ENCODE measurements around the gene DTX2.
"Not testable (repeated sequence)": the region's sequence is repeated elsewhere in the genome, so short reads cannot be mapped to it uniquely, and the experiment has no call there.

DTX2 gene

DNA sequence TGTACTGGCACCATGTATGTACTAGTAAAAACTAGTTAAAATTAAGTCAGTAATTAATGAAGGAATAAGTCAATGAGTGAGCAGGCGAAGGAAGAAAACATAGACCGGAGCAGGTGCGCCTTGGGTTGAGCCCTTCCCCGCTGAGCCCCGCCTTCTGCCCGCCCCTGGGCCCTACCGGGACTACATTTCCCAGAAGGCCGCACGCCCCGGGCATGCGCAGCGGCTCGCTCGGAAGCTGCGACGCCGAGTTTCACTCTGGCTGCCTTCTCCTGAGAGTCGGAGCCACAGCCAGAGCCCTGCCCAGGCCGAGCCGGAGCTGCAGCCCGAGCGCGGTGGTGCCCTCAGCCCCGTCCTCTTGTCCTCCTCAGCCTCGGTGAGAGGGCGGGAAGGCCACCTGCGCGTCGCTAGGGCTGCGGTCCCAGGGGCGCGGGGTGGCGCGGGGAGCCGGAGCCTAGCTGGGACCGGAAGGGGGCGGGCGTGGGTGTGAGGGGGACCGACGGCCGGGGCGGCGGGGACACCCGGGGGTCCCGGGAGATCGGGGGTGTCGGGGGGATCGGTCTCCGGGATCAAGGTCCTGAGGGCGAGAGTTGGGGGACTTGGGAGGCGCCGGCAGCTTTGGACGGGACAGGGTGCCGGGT is at the start of gene DTX2:
DTX2 (plus strand) TSS at position 246 of the 638 bp plus-strand sequence. CDS start 18,801 bp downstream, outside the sequence.
- H3K36me3 ChIP-seq (ENCODE audit: insufficient read depth); H3K4me2 ChIP-seq; H3K9ac ChIP-seq; H2AFZ ChIP-seq (ENCODE audit: low read depth); H3K4me1 ChIP-seq (ENCODE audit: low read depth, poor library complexity, severe bottlenecking); H3K79me2 ChIP-seq (ENCODE audit: insufficient read depth, low read depth); H3K4me3 ChIP-seq (IDR thresholded peaks at IDR 0.05; ENCODE audit: insufficient read depth, low read depth, low read length); H3K27ac ChIP-seq; H3K27me3 ChIP-seq (ENCODE audit: insufficient read depth, low read depth); H4K20me1 ChIP-seq (ENCODE audit: insufficient read depth): not testable (repeated sequence)

DNA sequence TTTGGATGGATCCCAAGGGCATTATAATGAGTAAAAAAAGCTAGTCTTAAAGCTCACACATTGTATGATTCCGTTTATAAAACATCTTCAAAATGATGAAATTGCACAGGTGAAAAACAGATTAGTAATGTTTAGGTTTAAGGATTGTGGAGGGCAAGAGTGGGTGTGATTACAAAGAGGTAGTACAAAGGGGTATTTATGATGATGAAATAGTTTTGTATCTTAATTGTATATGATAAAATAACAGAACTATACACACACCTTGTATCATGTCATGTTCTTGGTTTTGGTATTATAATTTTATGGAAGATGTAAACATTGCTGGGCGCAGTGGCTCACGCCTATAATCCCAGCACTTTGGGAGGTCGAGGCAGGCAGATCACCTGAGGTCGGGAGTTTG is 49.3 kb upstream of the DTX2 start:
- Histone ChIP-seq H3K4me2 (no peak overlapping the region), H3K79me2 (ENCODE audit: insufficient read depth, low read depth) (no peaks in the 10 kb centered on the region), H2AFZ (ENCODE audit: low read depth) (no peak overlapping the region), H3K9ac (no peak overlapping the region), H3K36me3 (ENCODE audit: insufficient read depth) (no peaks in the 10 kb centered on the region), H4K20me1 (ENCODE audit: insufficient read depth) (no peaks in the 10 kb centered on the region), H3K4me1 (ENCODE audit: low read depth, poor library complexity, severe bottlenecking) (no peaks in the 10 kb centered on the region), H3K27me3 (ENCODE audit: insufficient read depth, low read depth) (no peaks in the 10 kb centered on the region), H3K4me3 (IDR thresholded peaks at IDR 0.05; ENCODE audit: insufficient read depth, low read depth, low read length) (no peak overlapping the region), H3K27ac (no peak overlapping the region)
- TF ChIP-seq, protein P1, sequence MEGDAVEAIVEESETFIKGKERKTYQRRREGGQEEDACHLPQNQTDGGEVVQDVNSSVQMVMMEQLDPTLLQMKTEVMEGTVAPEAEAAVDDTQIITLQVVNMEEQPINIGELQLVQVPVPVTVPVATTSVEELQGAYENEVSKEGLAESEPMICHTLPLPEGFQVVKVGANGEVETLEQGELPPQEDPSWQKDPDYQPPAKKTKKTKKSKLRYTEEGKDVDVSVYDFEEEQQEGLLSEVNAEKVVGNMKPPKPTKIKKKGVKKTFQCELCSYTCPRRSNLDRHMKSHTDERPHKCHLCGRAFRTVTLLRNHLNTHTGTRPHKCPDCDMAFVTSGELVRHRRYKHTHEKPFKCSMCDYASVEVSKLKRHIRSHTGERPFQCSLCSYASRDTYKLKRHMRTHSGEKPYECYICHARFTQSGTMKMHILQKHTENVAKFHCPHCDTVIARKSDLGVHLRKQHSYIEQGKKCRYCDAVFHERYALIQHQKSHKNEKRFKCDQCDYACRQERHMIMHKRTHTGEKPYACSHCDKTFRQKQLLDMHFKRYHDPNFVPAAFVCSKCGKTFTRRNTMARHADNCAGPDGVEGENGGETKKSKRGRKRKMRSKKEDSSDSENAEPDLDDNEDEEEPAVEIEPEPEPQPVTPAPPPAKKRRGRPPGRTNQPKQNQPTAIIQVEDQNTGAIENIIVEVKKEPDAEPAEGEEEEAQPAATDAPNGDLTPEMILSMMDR (conservative IDR thresholded peaks at IDR 0.05; ENCODE audit: low read depth, low read length): no peak

DNA sequence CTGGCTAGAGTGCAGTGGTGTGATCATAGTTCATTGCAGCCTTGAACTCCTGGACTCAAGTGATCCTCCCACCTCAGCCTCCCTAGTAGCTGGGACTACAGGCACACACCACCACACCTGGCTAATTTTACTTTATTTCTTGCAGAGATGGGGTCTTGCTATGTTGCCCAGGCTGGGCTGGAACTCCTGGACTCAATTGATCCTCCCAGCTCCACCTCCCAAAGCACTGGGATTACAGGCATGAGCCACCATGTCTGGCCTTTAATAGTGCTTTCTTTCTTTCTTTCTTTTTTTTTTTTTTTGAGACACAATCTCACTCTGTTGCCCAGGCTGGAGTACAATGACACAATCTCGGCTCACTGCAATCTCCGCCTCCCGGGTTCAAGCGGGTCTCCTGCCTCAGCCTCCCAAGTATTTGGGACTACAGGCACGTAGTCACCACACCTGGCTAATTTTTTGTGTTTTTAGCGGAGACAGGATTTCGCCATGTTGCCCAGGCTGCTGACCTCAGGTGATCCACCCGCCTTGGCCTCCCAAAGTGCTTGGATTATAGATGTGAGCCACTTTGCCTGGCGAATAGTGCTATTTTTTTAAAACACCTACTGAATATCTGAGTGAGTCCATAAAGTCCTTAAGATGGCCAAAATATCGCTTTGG is 43.7 kb upstream of the DTX2 start:
- not testable (repeated sequence) for H3K4me3 ChIP-seq (IDR thresholded peaks at IDR 0.05; ENCODE audit: insufficient read depth, low read depth, low read length); H3K36me3 ChIP-seq (ENCODE audit: insufficient read depth); H3K79me2 ChIP-seq (ENCODE audit: insufficient read depth, low read depth); H2AFZ ChIP-seq (ENCODE audit: low read depth); H3K9ac ChIP-seq; H3K4me2 ChIP-seq; H3K4me1 ChIP-seq (ENCODE audit: low read depth, poor library complexity, severe bottlenecking); H3K27ac ChIP-seq; H3K27me3 ChIP-seq (ENCODE audit: insufficient read depth, low read depth); H4K20me1 ChIP-seq (ENCODE audit: insufficient read depth)

DNA sequence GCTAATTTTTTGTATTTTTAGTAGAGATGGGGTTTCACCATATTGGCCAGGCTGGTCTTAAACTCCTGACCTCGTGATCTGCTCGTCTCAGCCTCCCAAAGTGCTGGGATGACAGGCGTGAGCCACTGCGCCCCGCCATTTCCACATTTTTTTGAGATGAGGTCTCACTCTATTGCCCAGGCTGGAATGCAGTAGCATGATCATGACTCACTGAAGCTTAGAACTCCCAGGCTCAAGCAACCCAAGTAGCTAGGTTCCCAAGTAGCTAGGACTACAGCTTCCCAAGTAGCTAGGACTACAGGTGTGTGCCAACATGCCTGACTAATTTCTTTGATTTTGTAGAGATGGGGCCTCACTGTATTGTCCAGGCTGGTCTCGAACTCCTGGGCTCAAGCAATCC is 40.4 kb upstream of the DTX2 start:
- not testable (repeated sequence) for H3K27me3 ChIP-seq (ENCODE audit: insufficient read depth, low read depth); H3K4me3 ChIP-seq (IDR thresholded peaks at IDR 0.05; ENCODE audit: insufficient read depth, low read depth, low read length); H4K20me1 ChIP-seq (ENCODE audit: insufficient read depth); H3K9ac ChIP-seq; H3K36me3 ChIP-seq (ENCODE audit: insufficient read depth); H3K27ac ChIP-seq; H3K4me2 ChIP-seq; H3K79me2 ChIP-seq (ENCODE audit: insufficient read depth, low read depth); H2AFZ ChIP-seq (ENCODE audit: low read depth)
- peaks cover 34% of the 10 kb centered on the region for H3K4me1 ChIP-seq (ENCODE audit: low read depth, poor library complexity, severe bottlenecking)

DNA sequence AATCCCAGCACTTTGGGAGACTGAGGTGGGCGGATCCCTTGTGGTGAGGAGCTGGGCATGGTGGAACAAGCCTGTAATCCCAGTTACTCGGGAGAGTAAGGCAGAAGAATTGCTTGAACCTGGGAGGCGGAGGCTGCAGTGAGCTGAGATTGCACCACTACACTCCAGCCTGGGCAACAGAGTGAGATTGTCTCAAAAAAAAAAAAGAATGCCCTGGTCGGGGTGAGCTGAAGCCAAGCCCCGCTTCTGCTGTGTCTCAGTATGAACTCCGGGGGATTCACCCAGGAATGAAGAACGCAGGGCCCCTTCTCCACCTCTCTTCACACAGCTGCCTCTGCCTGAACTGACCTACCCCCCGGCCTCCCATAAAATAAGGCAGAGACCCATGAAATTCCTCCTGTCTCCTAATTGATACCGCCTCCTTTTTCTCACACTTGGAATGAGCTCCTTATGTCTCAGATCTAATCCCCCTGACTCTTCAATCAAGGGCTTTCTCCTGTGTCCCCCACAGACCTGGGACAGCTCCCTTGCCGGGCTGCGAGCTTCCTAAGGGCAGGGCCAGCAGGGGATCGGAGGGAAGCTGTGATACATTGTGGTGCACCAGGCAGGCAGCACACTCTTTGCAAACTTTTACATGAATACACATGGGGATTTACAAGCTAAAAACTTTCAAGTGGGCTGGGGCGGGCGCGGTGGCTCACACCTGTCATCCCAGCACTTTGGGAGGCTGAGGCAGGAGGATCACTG is 37.7 kb upstream of the DTX2 start:
- no peaks in the 10 kb centered on the region for H3K79me2 ChIP-seq (ENCODE audit: insufficient read depth, low read depth)
- H3K27me3 ChIP-seq (ENCODE audit: insufficient read depth, low read depth): no peaks in the 10 kb centered on the region
- H3K4me3 ChIP-seq (IDR thresholded peaks at IDR 0.05; ENCODE audit: insufficient read depth, low read depth, low read length): no peak overlapping the region
- H4K20me1 ChIP-seq (ENCODE audit: insufficient read depth): no peaks in the 10 kb centered on the region
- peak overlapping the region; percentile 75 for H3K27ac ChIP-seq
- peak overlapping the region; percentile 32 for H3K4me2 ChIP-seq
- no peak overlapping the region for H2AFZ ChIP-seq (ENCODE audit: low read depth)
- TF ChIP-seq, protein P1 (conservative IDR thresholded peaks at IDR 0.05; ENCODE audit: low read depth, low read length): no peak
- peak overlapping the region; percentile 8; the same call in 1 of the 2 replicates for H3K9ac ChIP-seq
- peaks cover 48% of the 10 kb centered on the region for H3K4me1 ChIP-seq (ENCODE audit: low read depth, poor library complexity, severe bottlenecking)
- no peaks in the 10 kb centered on the region for H3K36me3 ChIP-seq (ENCODE audit: insufficient read depth)

All from KMS-11 (cell line).